ENCODE data around the gene IQGAP1. TPM values are rescaled to one million over a fixed set of nuclear protein-coding genes. Genes with fewer than 3 reads are reported as not detected.

IQGAP1 gene
- total RNA-seq, 1 experiment from 2014 or later = 72.4 TPM

GRCh38 chr15:90402767-90403166, 14.7 kb downstream of the IQGAP1 start:
- Histone ChIP-seq H2AFZ (ENCODE audit: low read length) (no peak overlapping the region), H3K27me3 (ENCODE audit: insufficient read depth, low read length) (no peaks in the 10 kb centered on the region), H3K18ac (ENCODE audit: insufficient read length, low read depth, low read length) (no peak overlapping the region), H4K20me1 (ENCODE audit: control insufficient read depth, insufficient read depth, insufficient read length) (no peaks in the 10 kb centered on the region), H3K9ac (ENCODE audit: extremely low read depth, insufficient read length, low read length) (no peak overlapping the region), H4K91ac (ENCODE audit: insufficient read length, low read depth, low read length) (no peak overlapping the region), H3K23me2 (ENCODE audit: insufficient read length, low read depth, low read length, poor library complexity, severe bottlenecking) (no peaks in the 10 kb centered on the region), H3K79me1 (ENCODE audit: insufficient read depth, low read depth, low read length, poor library complexity, severe bottlenecking) (no peaks in the 10 kb centered on the region), H4K8ac (replicated peaks; ENCODE audit: insufficient read length, low read depth, low read length) (no peak overlapping the region), H3K4me1 (ENCODE audit: insufficient read depth, low read length) (peaks cover 4% of the 10 kb centered on the region; the same call in 1 of the 2 replicates), H3T11ph (ENCODE audit: low read length) (no peak overlapping the region), H2BK5ac (ENCODE audit: insufficient read length, low read length) (no peak overlapping the region), H3K14ac (ENCODE audit: insufficient read depth, low read length) (no peak overlapping the region), H3K4ac (ENCODE audit: low read depth, low read length) (no peak overlapping the region; the same call in 1 of the 2 replicates), H3K27ac (ENCODE audit: insufficient read length, low read depth, low read length) (no peak overlapping the region), H3K23ac (ENCODE audit: insufficient read length, low read depth, low read length) (no peak overlapping the region), H2BK20ac (ENCODE audit: low read depth, low read length, poor library complexity, severe bottlenecking) (no peak overlapping the region), H2AK5ac (ENCODE audit: insufficient read length, low read length) (no peak overlapping the region), H3K4me2 (ENCODE audit: insufficient read depth, insufficient read length, low read length) (no peak overlapping the region), H3K9me3 (ENCODE audit: control insufficient read depth, low read depth, low read length) (no peaks in the 10 kb centered on the region), H2BK120ac (ENCODE audit: low read depth, low read length, poor library complexity, severe bottlenecking) (no peak overlapping the region), H3K79me2 (ENCODE audit: insufficient read depth, low read length) (peaks cover 18% of the 10 kb centered on the region; the same call in 1 of the 2 replicates), H2BK12ac (ENCODE audit: insufficient read length, low read depth, low read length) (peak overlapping the region; percentile 37), H4K5ac (ENCODE audit: insufficient read length, low read depth, low read length) (no peak overlapping the region), H2BK15ac (ENCODE audit: low read depth, low read length) (no peak overlapping the region), H3K56ac (ENCODE audit: insufficient read length, low read depth, low read length) (no peak overlapping the region)
- Mint-ChIP-seq H3K36me3 (ENCODE audit: insufficient read depth in 1 of 3, low read depth in 3 of 3) (peaks cover 0 to 4% (median 0%) of the 10 kb centered on the region in 3 experiments; a peak in 1 of 7 replicates), H3K4me3 (no peak overlapping the region), H3K27me3 (ENCODE audit: low read depth) (no peaks in the 10 kb centered on the region; the same call in 1 of the 2 replicates), H3K4me1 (peaks cover 60 to 64% of the 10 kb centered on the region in 2 experiments), H3K27ac (peak overlapping the region; percentile 19 to 23 (median 22); a peak in 4 of 7 replicates), H3K9me3 (no peaks in the 10 kb centered on the region)
- no peak for TF ChIP-seq CTCF (conservative IDR thresholded peaks at IDR 0.05)
- DNase-seq = no peak
- WGBS (ENCODE audit: extremely low coverage, insufficient read length, low lambda C conversion rate) = no CpG with 5 or more reads among the region's 3 CpGs

All from H9 (cell line).